ENCODE data around the gene PEX11G. TPM values are rescaled to one million over a fixed set of nuclear protein-coding genes. Genes with fewer than 3 reads are reported as not detected.
"Not testable (repeated sequence)": the region's sequence is repeated elsewhere in the genome, so short reads cannot be mapped to it uniquely, and the experiment has no call there.

PEX11G gene
- total RNA-seq, 1 donor from 2014 or later: 1.2 TPM

DNA sequence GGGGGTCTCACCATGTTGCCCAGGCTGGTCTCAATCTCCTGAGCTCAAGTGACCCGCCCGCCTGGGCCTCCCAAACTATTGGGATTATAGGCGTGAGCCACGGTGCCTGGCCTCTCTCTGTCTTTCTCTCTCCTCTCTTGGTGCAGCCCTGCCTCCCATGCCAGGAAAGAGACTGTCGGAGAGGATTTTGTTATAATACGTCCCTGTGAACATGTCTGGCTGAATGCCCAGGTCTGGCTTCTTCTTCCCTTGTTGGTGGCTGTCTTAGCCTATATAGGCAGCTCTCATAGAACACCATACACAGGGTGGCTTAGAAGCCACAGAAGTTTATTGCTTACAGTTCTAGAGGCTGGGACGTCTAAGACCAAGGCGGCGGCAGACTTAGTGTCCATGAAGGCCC, 46.4 kb downstream of the PEX11G start:
- no peak for DNase-seq (ENCODE audit: low spot score in 2 of 2)

DNA sequence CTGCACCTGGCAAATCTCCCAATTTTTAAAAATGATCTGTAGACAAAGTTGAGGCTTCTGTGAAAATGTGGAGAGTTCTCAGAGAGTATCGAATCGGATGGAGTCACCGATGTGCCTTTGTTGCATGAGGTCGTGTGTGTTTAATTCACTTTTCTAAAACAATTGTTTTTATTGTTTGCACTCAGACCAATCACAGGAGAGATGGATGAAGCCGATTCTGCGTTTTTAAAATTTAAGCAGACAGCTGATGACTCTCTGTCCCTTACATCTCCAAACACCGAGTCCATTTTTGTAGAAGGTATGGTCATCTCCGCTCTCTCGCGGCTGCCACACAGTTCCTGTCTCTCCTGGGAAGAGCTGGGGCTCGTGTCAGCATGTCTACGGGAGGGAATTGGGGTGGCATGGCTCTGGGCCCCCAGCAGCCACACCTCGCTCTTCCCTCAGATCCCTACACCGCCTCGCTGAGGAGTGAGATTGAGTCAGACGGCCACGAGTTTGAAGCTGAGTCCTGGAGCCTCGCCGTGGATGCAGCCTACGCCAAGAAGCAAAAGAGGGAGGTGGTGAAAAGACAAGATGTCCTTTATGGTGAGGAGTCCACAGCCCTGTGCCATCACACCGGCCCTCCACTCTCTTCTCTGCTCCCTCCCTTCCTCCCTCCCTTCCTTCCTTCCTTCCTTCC, 47.2 kb downstream of the PEX11G start:
- no peak for FAIRE-seq

More for the DNA sequence above, 46.4 kb downstream of the PEX11G start:
- no peak for FAIRE-seq

GRCh38 chr19:7440188-7440975, 48.5 kb downstream of the PEX11G start:
- FAIRE-seq (no peak), DNase-seq (ENCODE audit: low spot score in 2 of 2) (no peak)

More for the DNA sequence above, 47.2 kb downstream of the PEX11G start:
- no peak for DNase-seq (ENCODE audit: low spot score in 2 of 2)

GRCh38 chr19:7435586-7435985, 53.2 kb downstream of the PEX11G start:
- FAIRE-seq: no peak
- DNase-seq (ENCODE audit: low spot score in 2 of 2): no peak

GRCh38 chr19:7434391-7434790, 54.4 kb downstream of the PEX11G start:
- DNase-seq (ENCODE audit: low spot score in 2 of 2) (no peak), FAIRE-seq (no peak)

DNA sequence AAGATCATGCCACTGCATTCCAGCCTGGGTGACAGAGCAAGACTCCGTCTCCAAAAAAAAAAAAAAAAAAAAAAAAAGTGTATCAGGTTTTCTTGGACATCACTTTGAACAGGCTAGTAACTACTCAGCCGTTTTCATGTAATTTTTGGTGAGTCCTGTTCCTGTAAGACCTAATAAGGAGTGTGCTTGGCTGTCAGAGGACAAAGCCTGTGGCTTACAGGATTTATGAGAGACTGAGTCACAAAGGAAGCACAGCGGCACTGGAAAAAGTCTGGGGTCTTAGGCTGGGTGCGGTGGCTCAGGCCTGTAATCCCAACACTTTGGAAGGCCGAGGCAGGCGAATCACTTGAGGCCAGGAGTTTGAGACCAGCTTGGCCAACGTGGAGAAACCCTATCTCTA, 55.4 kb downstream of the PEX11G start:
- DNase-seq (ENCODE audit: low spot score in 2 of 2): not testable (repeated sequence)

GRCh38 chr19:7429638-7430282, 59.1 kb downstream of the PEX11G start:
- FAIRE-seq (no peak), DNase-seq (ENCODE audit: low spot score in 2 of 2) (no peak)

More for the DNA sequence above, 55.4 kb downstream of the PEX11G start:
- FAIRE-seq: not testable (repeated sequence)

- DNase-seq (ENCODE audit: low spot score in 2 of 2) (no peak), FAIRE-seq (no peak)
These were observed 60.2 kb downstream of the PEX11G start for GRCh38 chr19:7428651-7429113.

GRCh38 chr19:7427944-7428343, 60.9 kb downstream of the PEX11G start:
- FAIRE-seq: no peak
- no peak for DNase-seq (ENCODE audit: low spot score in 2 of 2)

- DNase-seq (ENCODE audit: low spot score in 2 of 2) (no peak), FAIRE-seq (no peak)
These were observed 61.8 kb downstream of the PEX11G start for GRCh38 chr19:7426986-7427385.

Other genes starting within 250 kb of the PEX11G start
- 93.3 TPM for gene INSR, start 194.6 kb downstream of the PEX11G start, total RNA-seq
- 26.1 TPM for gene ARHGEF18, start 140.1 kb downstream of the PEX11G start, total RNA-seq
- gene ZNF358, start 27.1 kb upstream of the PEX11G start, total RNA-seq: 10.6 TPM
- gene MCOLN1, start 33.6 kb upstream of the PEX11G start, total RNA-seq: 7.7 TPM
- gene PNPLA6, start 46.7 kb upstream of the PEX11G start, total RNA-seq: 45.2 TPM
- 16.3 TPM for gene CAMSAP3, start 106.8 kb upstream of the PEX11G start, total RNA-seq
- gene XAB2, start 140.5 kb upstream of the PEX11G start, total RNA-seq: 24.1 TPM
- gene PET100, start 140.8 kb upstream of the PEX11G start, total RNA-seq: 29.3 TPM
- not detected for gene PCP2, start 144.7 kb upstream of the PEX11G start, total RNA-seq
- gene STXBP2, start 148.1 kb upstream of the PEX11G start, total RNA-seq: 2.4 TPM
- not detected for gene RETN, start 180.0 kb upstream of the PEX11G start, total RNA-seq
- gene MCEMP1, start 188.1 kb upstream of the PEX11G start, total RNA-seq: not detected
- 15.5 TPM for gene TRAPPC5, start 191.8 kb upstream of the PEX11G start, total RNA-seq
- not detected for gene FCER2, start 213.1 kb upstream of the PEX11G start, total RNA-seq
- 0.82 TPM for gene CLEC4G, start 243.1 kb upstream of the PEX11G start, total RNA-seq